G401.6 (cell line): ENCODE data around the gene SMAP1.

Experiments
- FAIRE-seq: peaks from 2 replicates; lab custom pipeline; 2012; peaks lifted over from hg19 to GRCh38; lab: Jason Lieb, UNC

The SMAP1 gene

GRCh38 chr6:70901324-70901723, 233.6 kb downstream of the SMAP1 start:
- no peak for FAIRE-seq

- FAIRE-seq = no peak
Observed at GRCh38 chr6:70903665-70904452, 236.2 kb downstream of the SMAP1 start.

- no peak for FAIRE-seq
Observed at GRCh38 chr6:70905742-70906141, 238.1 kb downstream of the SMAP1 start.
